Heart left ventricle (tissue), 16 donors: Measurements from ENCODE around the gene TTC31. TPM values are rescaled to one million over a fixed set of nuclear protein-coding genes. Genes with fewer than 3 reads are reported as not detected.

Source experiments
- ATAC-seq, 4 donors: fragments of 200-7000 bp; cut with Tn5 transposase; one replicate each; pipeline ENCODE4 v1.9.1; 2020 to 2022; ENCODE audit warnings: moderate library complexity in 4 of 4, mild to moderate bottlenecking in 3 of 4, moderate number of reproducible peaks in 1 of 4
- DNase-seq, 5 donors: peaks; one replicate each; pipeline ENCODE4 v3.0.0-alpha.2; 2020
- H3K27ac ChIP-seq, 12 donors: fragments of 200-600 bp; sonication (generic) in 4 of 12; one replicate each; pipeline versions ENCODE4 v1.5.0 to v1.8.0; 2016 to 2022; ENCODE audit warnings: mild to moderate bottlenecking in 2 of 12
- H3K27me3 ChIP-seq, 9 donors: fragments of 200-600 bp; sonication (generic) in 2 of 9; one replicate each; pipeline versions ENCODE4 v1.5.1 to v1.8.0; 2016 to 2022; ENCODE audit warnings: mild to moderate bottlenecking in 3 of 9
- H3K36me3 ChIP-seq, 9 donors: fragments of 200-600 bp; sonication (generic) in 2 of 9; one replicate each; pipeline versions ENCODE4 v1.5.0 to v1.8.0; 2018 to 2022; ENCODE audit warnings: mild to moderate bottlenecking in 2 of 9
- H3K4me1 ChIP-seq, 12 donors: fragments of 200-600 bp; sonication (generic) in 4 of 12; one replicate each; pipeline versions ENCODE4 v1.5.0 to v1.8.0; 2016 to 2022; ENCODE audit warnings: mild to moderate bottlenecking in 3 of 12
- H3K4me3 ChIP-seq, 12 donors: fragments of 200-600 bp; sonication (generic) in 4 of 12; one replicate each; pipeline versions ENCODE4 v1.5.0 to v1.8.0; 2017 to 2022; ENCODE audit warnings: mild to moderate bottlenecking in 9 of 12, moderate library complexity in 4 of 12
- H3K9me3 ChIP-seq, 12 donors: fragments of 200-600 bp; sonication (generic) in 4 of 12; one replicate each; pipeline versions ENCODE4 v1.5.0 to v1.8.0; 2016 to 2022; ENCODE audit warnings: mild to moderate bottlenecking in 1 of 12
- CTCF ChIP-seq, 12 donors: fragments of 200-600 bp; sonication (generic) in 4 of 12; IDR thresholded peaks; one replicate each; pipeline versions ENCODE4 v1.5.0 to v1.8.0; 2018 to 2022; ENCODE audit warnings: antibody characterized with exemption in 12 of 12, mild to moderate bottlenecking in 5 of 12
- POLR2A ChIP-seq, 2 donors: fragments of 450-650 bp; IDR thresholded peaks; one replicate each; pipeline ENCODE4 v1.6.1; 2017; ENCODE audit warnings: antibody characterized with exemption in 2 of 2, mild to moderate bottlenecking in 2 of 2, moderate library complexity in 2 of 2
- WGBS, 4 donors: extraction: QIAGEN DNeasy Blood & Tissue Kit in 2 of 4; methylation state at CpG; one replicate each; pipeline versions ENCODE4 v1.1.5 to v1.1.7; 2013 to 2018; 5-methylcytosine and 5-hydroxymethylcytosine counted together
- intact Hi-C, 10 donors: fragments of 100-400 bp; cut with DNase I; formaldehyde crosslinking; loops; one replicate each; pipeline versions ENCODE4 v1.11.1 to v1.14.2; 2022
- polyA plus RNA-seq, 2 donors: library from polyadenylated mRNA; stranded (reverse); fragments of 200-250 nt; gene quantifications; one replicate each; pipeline ENCODE4 v1.2.3, GENCODE V29; 2013
- total RNA-seq, 9 donors: library from RNA; depleted of rRNA in 2 of 9; stranded (reverse); fragments of >200 nt in 2 of 9; fragmentation: NEBNext Ultra II Directional in 3 of 9; extraction: Animal tissue kit (Norgen Biotek cat#: 25700) in 3 of 9; gene quantifications; one replicate each; pipeline versions ENCODE4 v1.1.0 to v1.2.4, GENCODE V29; 2016 to 2023
- donor health status: ischemic (EF 13 %, LVEDD 7.1; RV severe dilation, severe dysfunction).
- donor health status: healthy with polysubstance abuse.
- donor health status: DM: no; HTN: yes; CAD: no.
- donor health status: DM: no; HTN: no; CAD: no.
- donor health status: ischemic (EF 25% LVEDD 6.9; RV normal size, moderate dysfunction).
- donor health status: ischemic (EF 25% LVEDD 5.7; RV mildly dilated, moderate dysfunction).
- donor health status: healthy.
- donor health status: DM: yes; HTN: yes; CAD: no.
- donor health status: ischemic (EF 35%, LVEDD 5.7; RV mildly dilated, moderate dysfunction).
- donor health status: nonischemic (EF 11% LVEDD 7.7; RV severe dilation, severe dysfunction).
- donor health status: DM: yes; HTN: yes; CAD: no.
- donor health status: PGD.
- donor health status: ischemic (EF 29% LVEDD 5.4; RV normal size, mild dysfunction).
- donor health status: nonischemic (EF 23%, LVEDD 6.1; RV moderate dilation, normal function).

The TTC31 gene
- total and polyA plus RNA-seq, 11 donors: 7.1 to 14.2 (median 10.0) TPM

GRCh38 chr2:74471332-74472065 is 11.4 kb upstream of the TTC31 start:
- Histone ChIP-seq H3K4me1 (peaks cover 4 to 29% (median 21%) of the 10 kb centered on the region in 12 donors), H3K27me3 (no peaks in the 10 kb centered on the region), H3K4me3 (peak overlapping the region; percentile 49 to 93 (median 74)), H3K27ac (peak overlapping the region; percentile 64 to 95 (median 89)), H3K9me3 (no peaks in the 10 kb centered on the region), H3K36me3 (peaks cover 0 to 23% (median 17%) of the 10 kb centered on the region in 9 donors)
- peak in 1 of 4 donors; percentile 1 for ATAC-seq
- intact Hi-C loops: no loop called here
- TF ChIP-seq CTCF (IDR thresholded peaks at IDR 0.05) (no peak), POLR2A (IDR thresholded peaks at IDR 0.05) (no peak)
- no peak for DNase-seq
- WGBS, 4 donors: 61 to 64% (median 63%) methylated on average over 16 of the region's 16 CpGs

GRCh38 chr2:74472086-74472944 is 10.6 kb upstream of the TTC31 start, which contains the start of gene MRPL53:
Gene MRPL53 (minus strand): TSS chr2:74472680. CDS start chr2:74472660, 20 bp downstream.
- no peaks in the 10 kb centered on the region for H3K9me3 ChIP-seq
- H3K4me1 ChIP-seq: peaks cover 4 to 31% (median 21%) of the 10 kb centered on the region in 12 donors
- peak; percentile 91 to 97 (median 94) for ATAC-seq
- 1% methylated on average over 51 to 66 of the region's 66 CpGs for WGBS, 4 donors
- TF ChIP-seq CTCF (IDR thresholded peaks at IDR 0.05): no peak
- peak in 1 of 2 donors; percentile 88 for TF ChIP-seq POLR2A (IDR thresholded peaks at IDR 0.05)
- peak within 1 kb of the TSS; percentile 64 to 95 (median 89) for H3K27ac ChIP-seq
- peak within 1 kb of the TSS; percentile 49 to 93 (median 74) for H3K4me3 ChIP-seq
- DNase-seq: peak; percentile 95 to 98 (median 96)
- no peaks in the 10 kb centered on the region for H3K27me3 ChIP-seq
- peaks cover 0 to 31% (median 17%) of the 10 kb centered on the region in 9 donors for H3K36me3 ChIP-seq
- intact Hi-C loops: no loop called here

- peak overlapping the region; percentile 64 to 95 (median 89) for H3K27ac ChIP-seq
- TF ChIP-seq POLR2A (IDR thresholded peaks at IDR 0.05) (no peak), CTCF (IDR thresholded peaks at IDR 0.05) (no peak)
- WGBS, 4 donors: 7 to 22% (median 12%) methylated on average over 7 of the region's 7 CpGs
- H3K4me1 ChIP-seq: peaks cover 4 to 34% (median 21%) of the 10 kb centered on the region in 12 donors
- DNase-seq (no peak), ATAC-seq (peak; percentile 3 to 22 (median 6))
- intact Hi-C loops: no loop called here
- H3K9me3 ChIP-seq: no peaks in the 10 kb centered on the region
- peak overlapping the region; percentile 49 to 93 (median 74) for H3K4me3 ChIP-seq
- peaks cover 0 to 35% (median 21%) of the 10 kb centered on the region in 9 donors for H3K36me3 ChIP-seq
- H3K27me3 ChIP-seq: no peaks in the 10 kb centered on the region
Observed at GRCh38 chr2:74472945-74473258, 10.0 kb upstream of the TTC31 start.

GRCh38 chr2:74474481-74474880 is 8.4 kb upstream of the TTC31 start:
- 91 to 96% (median 93%) methylated on average over 6 of the region's 6 CpGs for WGBS, 4 donors
- H3K4me1 ChIP-seq: peaks cover 4 to 34% (median 21%) of the 10 kb centered on the region in 12 donors
- no peak overlapping the region for H3K27ac ChIP-seq
- no peaks in the 10 kb centered on the region for H3K9me3 ChIP-seq
- DNase-seq (no peak), ATAC-seq (no peak)
- TF ChIP-seq POLR2A (IDR thresholded peaks at IDR 0.05) (no peak), CTCF (IDR thresholded peaks at IDR 0.05) (no peak)
- peaks cover 0 to 47% (median 33%) of the 10 kb centered on the region in 9 donors for H3K36me3 ChIP-seq
- H3K27me3 ChIP-seq: no peaks in the 10 kb centered on the region
- no peak overlapping the region for H3K4me3 ChIP-seq
- intact Hi-C loops: no loop called here
